GM18867 (cell line): ENCODE data around the gene ZNF770.
"Not testable (repeated sequence)": the region's sequence is repeated elsewhere in the genome, so short reads cannot be mapped to it uniquely, and the experiment has no call there.

Experiments
- ATAC-seq: cut with Tn5 transposase; IDR thresholded peaks from one replicate; pipeline ENCODE4 v1.9.1; 2021; ENCODE audit warnings: mild to moderate bottlenecking, moderate library complexity; ENCODE audit not compliant: unreplicated experiment

ZNF770 gene

DNA sequence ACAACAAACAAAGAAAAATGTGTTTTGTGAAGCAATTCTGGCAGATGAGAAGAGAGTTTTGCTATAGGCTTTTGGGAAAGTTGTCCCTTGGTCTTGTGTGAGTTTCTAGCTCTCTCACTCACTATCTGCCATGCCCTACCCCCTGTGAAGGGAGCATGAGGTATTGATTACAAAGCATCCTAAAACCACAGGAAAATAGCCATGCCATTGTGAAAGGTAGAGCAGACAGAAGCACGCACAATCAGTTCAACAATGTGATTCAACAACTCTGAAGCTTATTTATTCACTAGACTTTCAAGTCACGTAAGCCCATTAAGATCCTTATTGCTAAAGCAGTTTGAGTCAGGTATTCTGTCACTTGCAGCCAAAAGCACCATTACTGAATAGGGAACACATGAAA is 12.0 kb downstream of the ZNF770 start:
- ATAC-seq = no peak

DNA sequence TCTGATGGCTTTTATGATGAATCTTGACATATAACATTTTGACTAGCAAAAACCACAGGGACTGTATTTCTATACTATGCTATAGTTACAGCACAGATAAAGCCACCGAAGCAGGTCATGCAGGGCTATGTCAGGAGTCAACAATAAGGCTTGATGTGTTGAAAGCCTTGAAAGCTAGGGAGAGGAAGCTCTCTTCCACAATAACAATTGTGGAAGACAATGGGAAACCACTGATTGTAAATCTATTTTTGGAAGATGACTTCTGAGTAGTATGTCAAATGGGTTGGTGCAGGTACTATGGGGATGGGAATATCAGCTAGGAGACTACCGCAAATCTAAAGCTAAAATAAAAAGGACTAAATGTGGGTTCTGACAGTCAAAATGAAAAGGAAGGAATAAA is 14.6 kb downstream of the ZNF770 start:
- ATAC-seq = no peak

GRCh38 chr15:34970098-34970643 is 17.9 kb downstream of the ZNF770 start:
- peak; percentile 13 for ATAC-seq

DNA sequence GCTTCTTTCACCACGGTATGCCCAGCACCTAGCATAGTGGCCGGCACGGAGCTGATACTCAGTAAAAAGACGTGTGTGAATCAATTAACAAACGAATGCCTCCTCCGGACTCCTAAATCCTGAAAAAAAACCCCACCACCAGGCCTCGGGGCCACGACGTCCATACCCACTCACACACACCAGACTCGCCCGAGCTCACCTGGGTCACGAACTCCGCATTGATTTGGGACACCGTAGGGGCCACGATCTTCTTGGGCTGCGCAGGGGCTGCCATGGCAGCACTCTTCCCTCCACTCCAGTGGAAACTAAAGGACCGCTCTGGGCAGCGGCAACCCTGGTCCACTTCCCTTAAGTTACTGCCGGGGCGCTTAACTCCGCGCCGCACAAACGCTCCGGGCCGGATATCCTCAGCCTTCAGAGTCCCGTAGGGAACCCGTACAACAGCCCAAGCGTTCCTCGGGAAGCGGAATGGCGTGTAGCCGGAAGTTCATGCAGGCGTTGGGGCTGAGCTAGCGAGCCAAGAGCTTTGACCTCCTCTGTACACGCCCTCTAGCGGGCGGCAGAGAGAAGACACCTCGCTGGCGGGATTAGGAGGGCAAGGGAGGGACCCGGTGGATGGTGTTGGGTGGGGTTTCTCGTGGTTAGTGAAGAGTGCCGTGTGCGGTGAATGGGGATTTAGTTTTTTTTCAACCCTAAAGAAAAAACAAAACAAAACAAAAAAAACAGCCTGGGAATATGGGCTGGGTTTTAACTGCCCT is 18.6 kb downstream of the ZNF770 start, which contains the start of gene AQR:
TSS of gene AQR (minus strand) at position 403 of the 758 bp plus-strand sequence. CDS start at position 274, 129 bp downstream.
- peak; percentile 98 for ATAC-seq

DNA sequence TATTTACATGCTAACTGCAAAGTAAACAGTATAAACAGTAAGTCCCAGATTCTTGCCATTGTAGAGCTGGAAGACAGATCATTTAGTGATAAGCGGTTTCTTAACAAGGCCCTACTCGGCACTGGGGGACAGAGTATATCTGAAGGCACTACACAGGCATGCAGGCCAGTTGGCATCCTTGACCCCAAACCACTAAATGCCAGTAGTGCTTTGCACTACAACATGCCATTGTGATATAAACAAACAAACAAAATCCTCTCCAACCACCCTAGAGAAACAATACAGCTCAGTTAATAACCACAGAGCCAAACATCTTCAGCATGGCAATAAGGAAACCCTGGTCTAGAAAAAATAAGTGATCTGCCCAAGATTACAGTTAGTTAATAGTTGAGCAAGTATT is 23.8 kb downstream of the ZNF770 start:
- no peak for ATAC-seq

DNA sequence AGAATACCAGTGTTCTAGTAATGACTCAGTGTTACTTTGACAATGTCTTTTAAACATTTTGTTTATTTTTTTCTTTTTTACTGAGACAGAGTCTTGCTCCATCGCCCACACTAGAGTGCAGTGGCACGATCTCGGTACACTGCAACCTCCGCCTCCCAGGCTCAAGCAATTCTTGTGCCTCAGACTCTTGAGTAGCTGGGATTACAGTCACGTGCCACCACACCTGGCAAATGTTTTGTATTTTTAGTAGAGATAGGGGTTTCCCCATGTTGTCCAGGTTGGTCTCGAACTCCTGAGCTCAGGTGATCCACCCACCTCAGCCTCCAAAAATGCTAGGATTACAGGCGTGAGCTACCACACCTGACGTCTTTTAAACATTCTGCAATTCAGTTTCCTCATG is 34.2 kb downstream of the ZNF770 start:
- ATAC-seq = no peak

- no peak for ATAC-seq
These were observed 35.6 kb downstream of the ZNF770 start for GRCh38 chr15:34952481-34952880.

- ATAC-seq = no peak
These were observed 36.1 kb downstream of the ZNF770 start for GRCh38 chr15:34951993-34952392.

DNA sequence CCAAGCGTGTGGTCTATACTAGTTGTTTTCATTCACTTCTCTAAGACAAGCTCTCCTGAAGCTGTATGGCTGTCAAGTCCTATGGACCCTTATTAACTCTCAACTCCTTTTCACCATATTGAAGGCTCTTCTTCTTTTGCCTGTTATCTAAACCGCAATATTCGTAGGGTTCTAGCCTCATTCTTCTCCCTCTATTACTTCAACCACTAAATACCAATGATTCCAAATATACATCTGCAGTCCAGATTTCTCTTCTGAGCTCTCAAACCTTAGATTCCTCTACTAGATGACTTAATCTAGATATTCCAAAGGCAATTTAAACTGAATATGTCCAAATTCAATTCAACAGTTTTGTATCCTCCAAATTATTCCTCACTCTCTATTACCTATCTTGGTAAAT is 43.2 kb downstream of the ZNF770 start:
- ATAC-seq = no peak

DNA sequence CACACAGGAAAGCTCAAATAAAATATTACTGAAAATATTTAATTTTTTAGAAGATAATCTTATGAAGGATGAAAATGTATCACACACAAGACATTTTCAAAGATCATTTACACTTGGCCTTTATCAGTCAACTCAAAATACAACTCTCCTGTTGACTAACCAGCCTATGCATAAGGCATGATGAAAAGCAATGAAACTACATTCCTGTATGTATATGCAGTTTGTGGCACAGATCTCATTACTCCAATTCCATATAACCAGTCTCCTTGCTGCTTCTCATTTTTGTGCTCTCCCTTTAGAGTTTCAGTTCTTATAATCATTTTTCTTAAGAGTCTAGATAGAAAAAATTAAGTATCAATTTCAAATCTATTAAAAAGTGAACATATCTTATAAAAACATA is 44.4 kb downstream of the ZNF770 start:
- no peak for ATAC-seq

DNA sequence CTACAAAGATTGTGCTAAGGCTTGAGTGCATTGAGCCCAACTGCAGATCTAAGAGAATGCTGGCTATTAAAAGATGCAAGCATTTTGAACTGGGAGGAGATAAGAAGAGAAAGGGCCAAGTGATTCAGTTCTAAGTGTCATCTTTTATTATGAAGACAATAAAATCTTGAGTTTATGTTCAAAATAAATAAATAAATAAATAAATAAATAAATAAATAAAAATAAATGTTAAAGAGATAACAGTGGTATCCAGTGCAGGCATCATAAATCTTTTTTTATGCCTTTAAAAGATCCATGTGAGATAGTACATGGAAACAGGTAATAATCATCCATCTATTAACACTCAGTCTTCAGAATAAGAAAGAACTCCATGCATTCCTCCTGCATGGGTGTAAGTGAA is 44.8 kb downstream of the ZNF770 start:
- not testable (repeated sequence) for ATAC-seq

GRCh38 chr15:34942363-34942762 is 45.7 kb downstream of the ZNF770 start:
- no peak for ATAC-seq

GRCh38 chr15:34941831-34942230 is 46.3 kb downstream of the ZNF770 start:
- no peak for ATAC-seq

DNA sequence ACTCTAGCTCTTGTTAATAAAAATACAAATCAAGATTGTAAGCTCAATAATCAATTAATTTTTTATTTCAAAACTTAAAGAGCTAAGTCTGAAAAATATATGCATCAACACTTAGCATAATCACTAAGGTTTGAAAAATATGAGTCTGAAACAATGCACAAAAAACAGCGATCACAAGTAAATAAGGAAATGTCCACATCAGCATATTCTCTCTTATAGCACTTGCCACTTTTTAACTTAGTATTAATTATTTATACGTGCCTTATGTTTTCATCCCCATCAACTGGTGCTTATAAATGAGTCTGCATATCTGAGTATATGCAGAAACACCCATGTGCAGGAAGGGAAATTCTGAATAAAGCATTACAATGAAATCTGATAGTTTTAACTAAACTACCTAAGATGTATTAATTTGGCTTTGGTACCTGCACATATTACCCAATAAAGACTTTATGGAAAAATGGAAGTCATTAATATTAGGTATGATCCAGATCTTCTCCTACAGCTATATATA is 46.8 kb downstream of the ZNF770 start:
- no peak for ATAC-seq

- no peak for ATAC-seq
These were observed 54.6 kb downstream of the ZNF770 start for GRCh38 chr15:34933432-34933975.

DNA sequence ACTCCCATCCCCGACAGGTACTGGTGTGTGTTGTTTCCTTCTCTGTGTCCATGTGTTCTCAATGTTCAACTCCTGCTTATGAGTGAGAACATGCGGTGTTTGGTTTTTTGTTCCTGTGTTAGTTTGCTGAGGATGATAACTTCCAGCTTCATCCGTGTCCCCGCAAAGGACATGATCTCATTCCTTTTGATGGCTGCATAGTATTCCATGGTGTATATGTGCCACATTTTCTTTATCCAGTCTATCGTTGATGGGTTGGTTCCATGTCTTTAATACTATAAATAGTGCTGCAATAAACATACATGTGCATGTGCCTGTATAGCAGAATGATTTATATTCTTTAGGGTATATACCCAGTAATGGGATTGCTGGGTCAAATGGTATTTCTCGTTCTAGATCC is 59.7 kb downstream of the ZNF770 start:
- ATAC-seq = not testable (repeated sequence)
